Measurements from ENCODE around the gene TRDMT1. TPM values are rescaled to one million over a fixed set of nuclear protein-coding genes. Genes with fewer than 3 reads are reported as not detected.
A peak's percentile ranks its signal among the peaks of the same experiment; 100 is the strongest.

Gene TRDMT1
- total and polyA plus RNA-seq, 2 donors (not counting 1 experiment from before 2014, with no cell fraction given), result 5.8 to 7.0 TPM

GRCh38 chr10:17237149-17237527, 35.7 kb upstream of the TRDMT1 start:
- H3K27ac ChIP-seq (ENCODE audit: insufficient read depth, low read length), result no peak overlapping the region
- TF ChIP-seq EZH2 (IDR thresholded peaks at IDR 0.05; ENCODE audit: low read length, missing control alignments) (no peak), CTCF (conservative IDR thresholded peaks at IDR 0.05 in 1 of 2, IDR thresholded peaks at IDR 0.05 in 1 of 2; ENCODE audit: low read depth in 1 of 2, low read length in 2 of 2) (no peak)
- H2AFZ ChIP-seq (ENCODE audit: low read length), result no peak overlapping the region
- H3K79me2 ChIP-seq (ENCODE audit: control insufficient read depth, insufficient read depth, low read length), result peaks cover 32% of the 10 kb centered on the region
- H3K4me2 ChIP-seq (ENCODE audit: extremely low read depth, insufficient read depth, low read length), result no peak overlapping the region
- H3K36me3 ChIP-seq (ENCODE audit: control insufficient read depth, insufficient read depth, low read length), result peaks cover 17% of the 10 kb centered on the region
- H3K4me1 ChIP-seq (ENCODE audit: control insufficient read depth, extremely low read depth, insufficient read depth, low read length), result peaks cover 10% of the 10 kb centered on the region
- H3K4me3 ChIP-seq (replicated peaks in 1 of 4; ENCODE audit: control extremely low read depth in 1 of 4, insufficient read depth in 1 of 4, low read depth in 3 of 4, low read length in 4 of 4), result no peak overlapping the region
- no peaks in the 10 kb centered on the region for H3K27me3 ChIP-seq (ENCODE audit: control insufficient read depth, insufficient read depth, low read length)
- H3K9me3 ChIP-seq (ENCODE audit: control insufficient read depth, insufficient read depth, low read depth, low read length), result no peaks in the 10 kb centered on the region
- H4K20me1 ChIP-seq (ENCODE audit: control insufficient read depth, extremely low read depth, insufficient read depth, low read length), result peaks cover 13% of the 10 kb centered on the region
- DNase-seq (ENCODE audit: low read depth in 2 of 2), result no peak
- no peak overlapping the region for H3K9ac ChIP-seq (ENCODE audit: insufficient read depth, low read length)

GRCh38 chr10:17236468-17237148, 35.1 kb upstream of the TRDMT1 start:
- peaks cover 10% of the 10 kb centered on the region for H3K4me1 ChIP-seq (ENCODE audit: control insufficient read depth, extremely low read depth, insufficient read depth, low read length)
- H3K4me2 ChIP-seq (ENCODE audit: extremely low read depth, insufficient read depth, low read length), result no peak overlapping the region
- TF ChIP-seq EZH2 (IDR thresholded peaks at IDR 0.05; ENCODE audit: low read length, missing control alignments) (no peak), CTCF (conservative IDR thresholded peaks at IDR 0.05 in 1 of 2, IDR thresholded peaks at IDR 0.05 in 1 of 2; ENCODE audit: low read depth in 1 of 2, low read length in 2 of 2) (no peak)
- H2AFZ ChIP-seq (ENCODE audit: low read length), result no peak overlapping the region
- H3K79me2 ChIP-seq (ENCODE audit: control insufficient read depth, insufficient read depth, low read length), result peaks cover 38% of the 10 kb centered on the region
- peak overlapping the region in 1 of 4 experiments; percentile 100 for H3K4me3 ChIP-seq (replicated peaks in 1 of 4; ENCODE audit: control extremely low read depth in 1 of 4, insufficient read depth in 1 of 4, low read depth in 3 of 4, low read length in 4 of 4)
- no peak for DNase-seq (ENCODE audit: low read depth in 2 of 2)
- no peak overlapping the region for H3K27ac ChIP-seq (ENCODE audit: insufficient read depth, low read length)
- no peaks in the 10 kb centered on the region for H3K27me3 ChIP-seq (ENCODE audit: control insufficient read depth, insufficient read depth, low read length)
- peaks cover 17% of the 10 kb centered on the region for H4K20me1 ChIP-seq (ENCODE audit: control insufficient read depth, extremely low read depth, insufficient read depth, low read length)
- peaks cover 17% of the 10 kb centered on the region for H3K36me3 ChIP-seq (ENCODE audit: control insufficient read depth, insufficient read depth, low read length)
- H3K9ac ChIP-seq (ENCODE audit: insufficient read depth, low read length), result no peak overlapping the region
- H3K9me3 ChIP-seq (ENCODE audit: control insufficient read depth, insufficient read depth, low read depth, low read length), result no peaks in the 10 kb centered on the region

- DNase-seq (ENCODE audit: low read depth in 2 of 2), result no peak
- Histone ChIP-seq H4K20me1 (ENCODE audit: control insufficient read depth, extremely low read depth, insufficient read depth, low read length) (peaks cover 21% of the 10 kb centered on the region), H3K27me3 (ENCODE audit: control insufficient read depth, insufficient read depth, low read length) (no peaks in the 10 kb centered on the region), H3K9me3 (ENCODE audit: control insufficient read depth, insufficient read depth, low read depth, low read length) (no peaks in the 10 kb centered on the region), H3K4me2 (ENCODE audit: extremely low read depth, insufficient read depth, low read length) (peak overlapping the region; percentile 71), H2AFZ (ENCODE audit: low read length) (no peak overlapping the region), H3K36me3 (ENCODE audit: control insufficient read depth, insufficient read depth, low read length) (peaks cover 22% of the 10 kb centered on the region), H3K9ac (ENCODE audit: insufficient read depth, low read length) (peak overlapping the region; percentile 27), H3K27ac (ENCODE audit: insufficient read depth, low read length) (peak overlapping the region; percentile 51), H3K4me1 (ENCODE audit: control insufficient read depth, extremely low read depth, insufficient read depth, low read length) (peaks cover 10% of the 10 kb centered on the region), H3K4me3 (replicated peaks in 1 of 4; ENCODE audit: control extremely low read depth in 1 of 4, insufficient read depth in 1 of 4, low read depth in 3 of 4, low read length in 4 of 4) (peak overlapping the region; percentile 14 to 100 (median 29)), H3K79me2 (ENCODE audit: control insufficient read depth, insufficient read depth, low read length) (peaks cover 52% of the 10 kb centered on the region)
- TF ChIP-seq EZH2 (IDR thresholded peaks at IDR 0.05; ENCODE audit: low read length, missing control alignments) (no peak), CTCF (conservative IDR thresholded peaks at IDR 0.05 in 1 of 2, IDR thresholded peaks at IDR 0.05 in 1 of 2; ENCODE audit: low read depth in 1 of 2, low read length in 2 of 2) (no peak)
Observed at GRCh38 chr10:17235136-17235535, 33.7 kb upstream of the TRDMT1 start.
